HEK293T (cell line): ENCODE results near the gene C13orf42.

ENCODE experiments used
- CTCF ChIA-PET: fragments of 350-600 bp; formaldehyde crosslinking; extraction: SDS; loops from one replicate; lab custom pipeline; 2021; ENCODE audit warnings: antibody characterized with exemption, inconsistent platforms; lab: Yijun Ruan, JAX
- POLR2A ChIA-PET: fragments of 350-600 bp; formaldehyde crosslinking; extraction: SDS; loops from one replicate; lab custom pipeline; 2020; ENCODE audit warnings: antibody characterized with exemption, inconsistent platforms; lab: Yijun Ruan, JAX
- DNase-seq: peaks from one replicate; pipeline ENCODE4 v3.0.0; 2012; ENCODE audit warnings: mixed read lengths; ENCODE audit errors: extremely low spot score
- ARNT ChIP-seq: fragments of 450-650 bp; IDR thresholded peaks from 2 replicates; pipeline ENCODE4 v1.6.1; 2017; ENCODE audit warnings: mild to moderate bottlenecking
- BHLHE40 ChIP-seq: fragments of 450-650 bp; IDR thresholded peaks from 2 replicates; pipeline ENCODE4 v1.6.1; 2016; ENCODE audit warnings: mild to moderate bottlenecking, moderate library complexity, borderline replicate concordance
- CTBP1 ChIP-seq: fragments of 450-650 bp; IDR thresholded peaks from 2 replicates; pipeline ENCODE4 v1.6.1; 2016; ENCODE audit warnings: borderline replicate concordance
- ELF4 ChIP-seq: fragments of 450-650 bp; IDR thresholded peaks from 2 replicates; pipeline ENCODE4 v1.6.1; 2017; ENCODE audit warnings: antibody characterized with exemption
- FOXA1 ChIP-seq: fragments of 450-650 bp; IDR thresholded peaks from 2 replicates; pipeline ENCODE4 v1.6.1; 2016; ENCODE audit warnings: mild to moderate bottlenecking
- FOXK2 ChIP-seq: fragments of 450-650 bp; IDR thresholded peaks from 2 replicates; pipeline ENCODE4 v1.6.1; 2016; ENCODE audit warnings: mild to moderate bottlenecking
- FOXM1 ChIP-seq: fragments of 450-650 bp; IDR thresholded peaks from 2 replicates; pipeline ENCODE4 v1.6.1; 2017; ENCODE audit warnings: mild to moderate bottlenecking, borderline replicate concordance
- HDGF ChIP-seq: fragments of 450-650 bp; IDR thresholded peaks from 2 replicates; pipeline ENCODE4 v1.6.1; 2017; ENCODE audit warnings: antibody characterized with exemption, borderline replicate concordance
- L3MBTL2 ChIP-seq: fragments of 450-650 bp; conservative IDR thresholded peaks from 2 replicates; pipeline ENCODE4 v1.6.1; 2016; ENCODE audit warnings: mild to moderate bottlenecking
- LEF1 ChIP-seq: fragments of 450-650 bp; IDR thresholded peaks from 2 replicates; pipeline ENCODE4 v1.6.1; 2017; ENCODE audit warnings: mild to moderate bottlenecking, borderline replicate concordance
- NFRKB ChIP-seq: fragments of 450-650 bp; IDR thresholded peaks from 2 replicates; pipeline ENCODE4 v1.6.1; 2016; ENCODE audit warnings: mild to moderate bottlenecking, moderate library complexity
- SP1 ChIP-seq: fragments of 450-650 bp; IDR thresholded peaks from 2 replicates; pipeline ENCODE4 v1.6.1; 2017
- SUZ12 ChIP-seq: fragments of 450-650 bp; IDR thresholded peaks from 2 replicates; pipeline ENCODE4 v1.6.1; 2016; ENCODE audit warnings: mild to moderate bottlenecking
- TARDBP ChIP-seq: fragments of 450-650 bp; IDR thresholded peaks from 2 replicates; pipeline ENCODE4 v1.6.1; 2016
- ZNF384 ChIP-seq: fragments of 450-650 bp; IDR thresholded peaks from 2 replicates; pipeline ENCODE4 v1.6.1; 2016
- TF ChIP-seq, protein P1 (sequence below): fragments of 450-650 bp; IDR thresholded peaks from 2 replicates; pipeline ENCODE4 v1.6.1; 2016

C13orf42 gene

DNA sequence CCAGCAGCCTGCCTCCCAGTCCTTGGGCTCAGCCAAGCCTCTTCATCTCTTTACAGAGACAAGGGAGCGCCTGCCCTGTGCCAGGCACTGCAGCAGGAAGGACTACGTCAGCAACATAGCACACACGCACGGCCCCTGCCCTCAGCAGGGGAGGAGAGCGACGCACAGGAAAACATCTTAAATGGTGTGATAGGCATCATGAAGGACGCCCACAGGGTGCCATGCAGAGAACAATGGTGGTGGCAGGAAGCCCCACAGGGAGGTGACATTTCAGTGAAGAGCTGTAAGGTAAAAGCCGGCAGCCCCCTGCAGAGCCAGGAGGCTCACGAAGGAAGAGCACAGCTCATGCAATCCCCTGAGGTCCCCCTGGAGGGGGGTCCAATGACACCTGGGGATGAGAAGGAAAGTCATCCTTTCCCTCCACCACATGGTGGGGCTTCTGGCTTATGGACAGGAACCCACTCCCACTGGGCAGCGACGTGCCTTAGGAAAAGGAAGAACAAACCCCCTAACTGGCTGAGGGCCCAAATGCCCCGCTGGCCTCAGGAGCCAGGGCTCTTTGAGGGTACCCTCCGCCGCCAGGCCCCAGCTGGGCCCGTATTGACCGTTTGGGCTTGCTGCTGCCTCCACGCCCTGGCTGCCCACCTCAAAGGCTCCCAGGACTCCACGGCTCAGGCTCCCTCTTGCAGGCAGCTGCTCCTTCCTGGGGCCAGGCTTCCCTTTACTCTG lies 37.3 kb upstream of the C13orf42 start:
- CTCF ChIA-PET = interaction anchor here (0.6 to 2.6 kb wide), 5 partner anchors 22 to 154 kb away, joined by 3 to 15 read pairs (median 4); no protein-coding TSS in a partner anchor
- POLR2A ChIA-PET = no interaction called here
- TF ChIP-seq LEF1 = no peak
- no peak for TF ChIP-seq ZNF384
- TF ChIP-seq TARDBP = no peak
- no peak for TF ChIP-seq FOXM1
- TF ChIP-seq BHLHE40 = no peak
- no peak for TF ChIP-seq NFRKB
- TF ChIP-seq, protein P1, sequence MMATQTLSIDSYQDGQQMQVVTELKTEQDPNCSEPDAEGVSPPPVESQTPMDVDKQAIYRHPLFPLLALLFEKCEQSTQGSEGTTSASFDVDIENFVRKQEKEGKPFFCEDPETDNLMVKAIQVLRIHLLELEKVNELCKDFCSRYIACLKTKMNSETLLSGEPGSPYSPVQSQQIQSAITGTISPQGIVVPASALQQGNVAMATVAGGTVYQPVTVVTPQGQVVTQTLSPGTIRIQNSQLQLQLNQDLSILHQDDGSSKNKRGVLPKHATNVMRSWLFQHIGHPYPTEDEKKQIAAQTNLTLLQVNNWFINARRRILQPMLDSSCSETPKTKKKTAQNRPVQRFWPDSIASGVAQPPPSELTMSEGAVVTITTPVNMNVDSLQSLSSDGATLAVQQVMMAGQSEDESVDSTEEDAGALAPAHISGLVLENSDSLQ = no peak
- TF ChIP-seq L3MBTL2 = no peak
- TF ChIP-seq CTBP1 = no peak
- no peak for TF ChIP-seq SP1
- no peak for TF ChIP-seq FOXK2
- TF ChIP-seq SUZ12 = no peak
- no peak for TF ChIP-seq FOXA1
- no peak for TF ChIP-seq HDGF
- no peak for TF ChIP-seq ELF4
- TF ChIP-seq ARNT = no peak
- no peak for DNase-seq

DNA sequence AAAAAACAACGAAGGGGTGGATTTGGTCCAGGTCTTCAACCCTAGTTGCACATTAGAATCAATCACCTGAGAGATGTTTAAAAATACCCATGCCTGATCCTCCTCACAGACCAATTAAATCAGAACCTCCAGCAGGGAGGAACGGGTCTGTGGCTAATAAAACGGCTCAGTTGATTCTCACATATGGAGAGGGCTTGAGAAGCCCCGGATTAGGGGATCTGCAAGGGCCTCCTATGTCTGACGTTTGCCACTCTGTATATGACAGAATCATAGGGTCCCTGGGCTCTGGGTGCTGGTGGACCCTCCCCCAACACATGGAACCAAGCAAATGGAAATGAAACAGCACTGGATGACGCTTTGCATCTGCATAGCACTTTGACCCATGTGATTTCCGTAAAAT lies 36.7 kb upstream of the C13orf42 start:
- no peak for DNase-seq
- TF ChIP-seq ELF4 = no peak
- no peak for TF ChIP-seq BHLHE40
- CTCF ChIA-PET = interaction anchor here (0.6 to 1.6 kb wide), 2 partner anchors 21 to 139 kb away, joined by 3 to 4 read pairs; no protein-coding TSS in a partner anchor
- POLR2A ChIA-PET = no interaction called here

DNA sequence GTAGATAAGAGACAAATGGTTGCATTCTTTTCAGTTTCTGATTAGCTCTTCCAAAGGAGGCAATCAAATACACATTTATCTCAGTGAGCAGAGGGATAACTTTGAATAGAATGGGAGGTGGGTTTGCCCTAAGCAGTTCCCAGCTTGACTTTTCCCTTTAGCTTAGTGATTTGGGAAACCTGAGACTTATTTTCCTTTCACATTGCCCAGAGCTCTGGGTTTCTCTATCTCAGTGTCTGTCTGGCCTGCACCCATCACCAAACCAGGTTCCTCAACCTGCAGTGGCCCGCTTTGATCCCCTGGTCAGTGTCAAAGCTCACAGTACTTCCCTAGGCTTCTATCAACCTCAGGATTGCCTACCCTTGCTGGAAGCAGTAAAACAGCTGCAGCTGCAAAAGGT lies 35.6 kb upstream of the C13orf42 start:
- POLR2A ChIA-PET = no interaction called here
- CTCF ChIA-PET = interaction anchor here (0.5 to 1.6 kb wide), 5 partner anchors 8 to 140 kb away, joined by 3 to 4 read pairs (median 3); no protein-coding TSS in a partner anchor

DNA sequence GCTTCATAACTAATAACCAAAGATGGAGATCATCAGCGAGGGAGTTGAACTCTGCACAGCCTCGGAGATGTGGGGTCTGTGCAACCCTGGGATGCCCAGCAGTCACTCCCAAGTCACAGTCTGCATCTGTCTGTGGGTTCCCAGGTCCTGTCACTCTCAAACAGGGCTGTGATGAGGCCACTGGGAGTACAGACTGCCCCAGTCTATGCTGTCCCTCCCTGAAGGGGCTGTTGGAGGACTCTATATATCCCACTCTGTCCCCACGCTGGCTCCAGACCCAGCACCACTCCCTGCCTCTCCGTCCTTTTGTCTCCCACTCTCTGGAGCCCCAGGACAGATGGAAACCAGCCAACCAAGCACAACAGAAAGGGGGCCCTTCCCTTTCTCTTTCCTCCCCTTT lies 26.2 kb upstream of the C13orf42 start:
- TF ChIP-seq BHLHE40 (no peak), HDGF (no peak), FOXM1 (no peak), ELF4 (no peak), ZNF384 (no peak), TARDBP (no peak), L3MBTL2 (no peak), NFRKB (no peak), SP1 (no peak), CTBP1 (no peak), LEF1 (no peak), FOXK2 (no peak), ARNT (no peak), SUZ12 (no peak)
- TF ChIP-seq, protein P1 = no peak
- no peak for DNase-seq
- ChIA-PET POLR2A (no interaction called here), CTCF (no interaction called here)

More for the DNA sequence above, 35.6 kb upstream of the C13orf42 start:
- TF ChIP-seq ZNF384 (no peak), FOXK2 (no peak), HDGF (no peak), NFRKB (no peak), LEF1 (no peak), SUZ12 (no peak), ARNT (no peak), FOXA1 (no peak), TARDBP (no peak)
- TF ChIP-seq, protein P1 = no peak
- DNase-seq = no peak

- ChIA-PET POLR2A (no interaction called here), CTCF (no interaction called here)
- TF ChIP-seq HDGF (no peak), SP1 (no peak), ARNT (no peak), SUZ12 (no peak), BHLHE40 (no peak), NFRKB (no peak), LEF1 (no peak), FOXK2 (no peak), ZNF384 (no peak), L3MBTL2 (no peak), FOXM1 (no peak), TARDBP (no peak)
- TF ChIP-seq, protein P1 = no peak
- no peak for DNase-seq
Observed at GRCh38 chr13:51136276-51136980, 25.4 kb upstream of the C13orf42 start.
